ENCODE results near the gene SPATA16. TPM values are rescaled to one million over a fixed set of nuclear protein-coding genes. Genes with fewer than 3 reads are reported as not detected.

Gene SPATA16
- total and polyA plus RNA-seq, 2 experiments from 2014 or later: not detected

- TF ChIP-seq ZNF462 (CRISPR knock-in tag; IDR thresholded peaks at IDR 0.05): no peak
- TF ChIP-seq STAT1 (IDR thresholded peaks at IDR 0.05; ENCODE audit: unreplicated experiment): no peak
- TF ChIP-seq NANOG (IDR thresholded peaks at IDR 0.05; ENCODE audit: borderline replicate concordance): no peak
- no peak for TF ChIP-seq EZH2 (IDR thresholded peaks at IDR 0.05; ENCODE audit: low read depth, unreplicated experiment)
- no peak for TF ChIP-seq ZNF331 (CRISPR knock-in tag; IDR thresholded peaks at IDR 0.05; ENCODE audit: low read depth)
- no peak for TF ChIP-seq ETS1 (IDR thresholded peaks at IDR 0.05)
These were observed 160.2 kb downstream of the SPATA16 start (continued) for GRCh38 chr3:172980849-172981248.

GRCh38 chr3:172977696-172978095 lies 163.3 kb downstream of the SPATA16 start:
- Histone ChIP-seq H3F3A (replicated peaks; ENCODE audit: low read depth) (no peaks in the 10 kb centered on the region), H3K4me2 (no peak overlapping the region), H3K27me3 (ENCODE audit: insufficient read depth) (no peaks in the 10 kb centered on the region), H3K36me3 (ENCODE audit: insufficient read depth) (no peaks in the 10 kb centered on the region), H3K4me3 (no peak overlapping the region), H3K79me2 (replicated peaks; ENCODE audit: insufficient read depth) (no peaks in the 10 kb centered on the region), H3K27ac (ENCODE audit: low read depth) (no peak overlapping the region), H2AFZ (no peak overlapping the region), H3K9me2 (ENCODE audit: insufficient read depth) (no peaks in the 10 kb centered on the region), H3K4me1 (ENCODE audit: insufficient read depth) (no peaks in the 10 kb centered on the region), H4K20me1 (replicated peaks; ENCODE audit: insufficient read depth) (no peaks in the 10 kb centered on the region)
- ATAC-seq (no peak), DNase-seq (ENCODE audit: low spot score) (no peak)
- Mint-ChIP-seq H3K4me1 (no peaks in the 10 kb centered on the region), H3K36me3 (ENCODE audit: low read depth) (no peaks in the 10 kb centered on the region), H3K27ac (no peak overlapping the region), H3K9me3 (no peaks in the 10 kb centered on the region), H3K27me3 (ENCODE audit: insufficient read depth, low read depth, poor library complexity) (no peaks in the 10 kb centered on the region), H3K4me3 (no peak overlapping the region)
- TF ChIP-seq CTCF (conservative IDR thresholded peaks at IDR 0.05; ENCODE audit: low read depth in 2 of 2): no peak
- no peak for TF ChIP-seq ZNF114 (CRISPR knock-in tag; IDR thresholded peaks at IDR 0.05)
- TF ChIP-seq JUNB (IDR thresholded peaks at IDR 0.05; ENCODE audit: unreplicated experiment): no peak
- no peak for TF ChIP-seq EZH2 (IDR thresholded peaks at IDR 0.05; ENCODE audit: low read depth, unreplicated experiment)
